ENCODE data around the gene SLF2. TPM values are rescaled to one million over a fixed set of nuclear protein-coding genes. Genes with fewer than 3 reads are reported as not detected.

SLF2 gene
- total RNA-seq, 2 donors from 2014 or later, result 25.3 to 77.8 TPM

GRCh38 chr10:100864978-100865377 lies 47.8 kb upstream of the SLF2 start:
- TF ChIP-seq CTCF (IDR thresholded peaks at IDR 0.05) (no peak), POLR2A (IDR thresholded peaks at IDR 0.05) (no peak), POLR2AphosphoS5 (IDR thresholded peaks at IDR 0.05) (no peak)
- no peak for DNase-seq (ENCODE audit: low spot score)
- H3K9me3 ChIP-seq, result no peaks in the 10 kb centered on the region
- 41% methylated on average over 4 of the region's 4 CpGs for WGBS
- H3K27ac ChIP-seq, result no peak overlapping the region
- H3K36me3 ChIP-seq, result no peaks in the 10 kb centered on the region
- H3K4me3 ChIP-seq, result no peak overlapping the region
- no peaks in the 10 kb centered on the region for H3K27me3 ChIP-seq (replicated peaks; ENCODE audit: insufficient read depth)
- intact Hi-C loops (cut with DNase I), result loop anchor here (10.0 kb wide), 1 partner anchor 190 kb away; no protein-coding TSS in a partner anchor
- H3K4me1 ChIP-seq (replicated peaks), result no peaks in the 10 kb centered on the region

- TF ChIP-seq CTCF (IDR thresholded peaks at IDR 0.05) (no peak), POLR2A (IDR thresholded peaks at IDR 0.05) (no peak), POLR2AphosphoS5 (IDR thresholded peaks at IDR 0.05) (no peak)
- H3K4me3 ChIP-seq, result no peak overlapping the region
- H3K4me1 ChIP-seq (replicated peaks), result no peaks in the 10 kb centered on the region
- H3K9me3 ChIP-seq, result no peaks in the 10 kb centered on the region
- no peak overlapping the region for H3K27ac ChIP-seq
- no peaks in the 10 kb centered on the region for H3K36me3 ChIP-seq
- no peaks in the 10 kb centered on the region for H3K27me3 ChIP-seq (replicated peaks; ENCODE audit: insufficient read depth)
- no peak for DNase-seq (ENCODE audit: low spot score)
- WGBS, result 72% methylated on average over 7 of the region's 7 CpGs
- intact Hi-C loops (cut with DNase I), result loop anchor here (10.0 kb wide), 1 partner anchor 191 kb away; no protein-coding TSS in a partner anchor
These were observed 46.8 kb upstream of the SLF2 start for GRCh38 chr10:100866010-100866409.

- H3K4me3 ChIP-seq, result no peak overlapping the region
- H3K4me1 ChIP-seq (replicated peaks), result no peaks in the 10 kb centered on the region
- H3K27me3 ChIP-seq (replicated peaks; ENCODE audit: insufficient read depth), result no peaks in the 10 kb centered on the region
- no peak for DNase-seq (ENCODE audit: low spot score)
- TF ChIP-seq POLR2A (IDR thresholded peaks at IDR 0.05) (no peak), POLR2AphosphoS5 (IDR thresholded peaks at IDR 0.05) (no peak), CTCF (IDR thresholded peaks at IDR 0.05) (no peak)
- H3K9me3 ChIP-seq, result no peaks in the 10 kb centered on the region
- H3K27ac ChIP-seq, result no peak overlapping the region
- intact Hi-C loops (cut with DNase I), result loop anchor here (10.0 kb wide), 1 partner anchor 192 kb away; no protein-coding TSS in a partner anchor
- no peaks in the 10 kb centered on the region for H3K36me3 ChIP-seq
- WGBS, result 31% methylated on average over 21 of the region's 21 CpGs
These were observed 46.1 kb upstream of the SLF2 start for GRCh38 chr10:100866575-100867098.

- Histone ChIP-seq H3K9me3 (no peaks in the 10 kb centered on the region), H3K4me3 (no peak overlapping the region), H3K4me1 (replicated peaks) (no peaks in the 10 kb centered on the region), H3K27me3 (replicated peaks; ENCODE audit: insufficient read depth) (no peaks in the 10 kb centered on the region), H3K36me3 (no peaks in the 10 kb centered on the region), H3K27ac (no peak overlapping the region)
- intact Hi-C loops (cut with DNase I), result loop anchor here (10.0 kb wide), 1 partner anchor 193 kb away; no protein-coding TSS in a partner anchor
- WGBS, result 85% methylated on average over 8 of the region's 8 CpGs
- no peak for TF ChIP-seq POLR2A (IDR thresholded peaks at IDR 0.05)
- no peak for TF ChIP-seq CTCF (IDR thresholded peaks at IDR 0.05)
- no peak for TF ChIP-seq POLR2AphosphoS5 (IDR thresholded peaks at IDR 0.05)
- no peak for DNase-seq (ENCODE audit: low spot score)
These were observed 45.4 kb upstream of the SLF2 start for GRCh38 chr10:100867261-100867963.

Measured in prostate gland (tissue), 2 donors.